ENCODE data around the gene COPZ2. TPM values are rescaled to one million over a fixed set of nuclear protein-coding genes. Genes with fewer than 3 reads are reported as not detected.

COPZ2 gene
- total RNA-seq, 4 donors from 2014 or later = 58.1 to 73.9 (median 64.1) TPM

DNA sequence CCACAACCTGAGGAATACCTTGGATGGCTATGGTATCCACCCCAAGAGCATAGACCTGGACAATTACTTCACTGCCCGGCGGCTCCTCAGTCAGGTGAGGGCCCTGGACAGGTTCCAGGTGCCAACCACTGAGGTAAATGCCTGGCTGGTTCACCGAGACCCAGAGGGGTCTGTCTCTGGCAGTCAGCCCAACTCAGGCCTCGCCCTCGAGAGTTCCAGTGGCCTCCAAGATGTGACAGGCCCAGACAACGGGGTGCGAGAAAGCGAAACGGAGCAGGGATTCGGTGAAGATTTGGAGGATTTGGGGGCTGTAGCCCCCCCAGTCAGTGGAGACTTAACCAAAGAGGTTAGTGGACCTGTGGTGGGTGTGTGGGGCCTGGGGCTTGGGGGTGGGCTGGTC, 13.7 kb upstream of the COPZ2 start:
- WGBS = 81% methylated on average over 8 of the region's 10 CpGs
- Histone ChIP-seq H3K4me3 (peak overlapping the region; percentile 71 to 85 (median 84)), H3K27ac (replicated peaks in 1 of 4) (peak overlapping the region; percentile 97 to 98 (median 98)), H3K9me3 (no peaks in the 10 kb centered on the region), H3K36me3 (peaks cover 7 to 37% (median 19%) of the 10 kb centered on the region in 4 donors), H3K27me3 (no peaks in the 10 kb centered on the region), H3K4me1 (peaks cover 75 to 83% (median 82%) of the 10 kb centered on the region in 4 donors)
- intact Hi-C loops (cut with DNase I) = no loop called here
- TF ChIP-seq EP300 (IDR thresholded peaks at IDR 0.05) = no peak
- no peak for TF ChIP-seq CTCF (IDR thresholded peaks at IDR 0.05)
- TF ChIP-seq POLR2AphosphoS5 (IDR thresholded peaks at IDR 0.05) = no peak
- no peak for TF ChIP-seq POLR2A (IDR thresholded peaks at IDR 0.05; ENCODE audit: low read depth)
- DNase-seq (ENCODE audit: extremely low spot score) = no peak

DNA sequence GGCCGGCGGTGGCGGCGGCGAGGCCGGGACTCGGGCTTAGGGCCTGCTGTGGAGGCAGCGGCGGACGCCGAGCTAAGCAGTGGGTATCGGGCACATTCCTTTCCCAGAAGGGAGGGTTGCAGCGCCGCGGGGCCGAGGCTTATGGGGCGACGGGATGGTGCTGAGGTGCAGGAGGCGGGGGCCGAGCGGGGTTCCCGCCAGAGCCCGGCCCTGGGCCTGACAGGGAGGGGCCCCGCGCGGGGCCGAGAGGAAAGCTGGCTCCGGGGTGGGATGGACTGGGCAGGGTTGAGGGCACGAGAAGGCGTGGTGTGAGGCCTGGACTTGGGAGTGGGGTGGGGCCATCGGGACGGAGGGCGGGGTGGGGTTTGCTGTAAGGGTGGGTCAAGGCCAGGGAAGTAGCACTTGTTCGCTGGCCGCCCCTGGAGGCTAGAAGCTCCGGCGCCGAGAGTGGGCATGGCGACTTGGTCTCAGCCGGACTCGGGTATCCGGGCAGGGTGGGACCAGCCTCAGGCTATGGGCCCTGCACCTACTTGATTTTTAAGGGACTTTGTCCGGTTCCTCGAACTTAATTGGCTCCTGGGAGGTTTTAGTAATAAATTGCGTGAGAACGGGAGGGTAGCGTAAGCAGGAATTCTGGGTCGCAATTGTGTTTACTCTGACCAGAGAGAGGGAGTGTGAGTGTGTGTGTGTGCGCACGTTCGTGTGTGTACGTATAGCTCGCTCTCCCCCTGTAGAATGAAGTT, 11.0 kb upstream of the COPZ2 start:
- H3K4me3 ChIP-seq = peak overlapping the region; percentile 71 to 85 (median 84)
- no peak for TF ChIP-seq CTCF (IDR thresholded peaks at IDR 0.05)
- TF ChIP-seq POLR2A (IDR thresholded peaks at IDR 0.05; ENCODE audit: low read depth) = peak; percentile 83
- peak; percentile 63 to 98 for TF ChIP-seq POLR2AphosphoS5 (IDR thresholded peaks at IDR 0.05)
- peaks cover 48 to 67% (median 64%) of the 10 kb centered on the region in 4 donors for H3K4me1 ChIP-seq
- DNase-seq (ENCODE audit: extremely low spot score) = peak; percentile 98
- intact Hi-C loops (cut with DNase I) = no loop called here
- H3K27me3 ChIP-seq = no peaks in the 10 kb centered on the region
- peaks cover 0 to 17% (median 7%) of the 10 kb centered on the region in 4 donors for H3K36me3 ChIP-seq
- H3K9me3 ChIP-seq = no peaks in the 10 kb centered on the region
- WGBS = under 1% methylated on average over 25 of the region's 53 CpGs
- peak overlapping the region; percentile 97 to 98 (median 98) for H3K27ac ChIP-seq (replicated peaks in 1 of 4)

- no peaks in the 10 kb centered on the region for H3K27me3 ChIP-seq
- WGBS = 0% methylated on average over 22 of the region's 47 CpGs
- H3K36me3 ChIP-seq = peaks cover 0 to 16% (median 7%) of the 10 kb centered on the region in 4 donors
- peak within 1 kb of the TSS; percentile 71 to 85 (median 84) for H3K4me3 ChIP-seq
- H3K27ac ChIP-seq (replicated peaks in 1 of 4) = peak within 1 kb of the TSS; percentile 97 to 98 (median 98)
- DNase-seq (ENCODE audit: extremely low spot score) = peak; percentile 100
- peaks cover 41 to 60% (median 57%) of the 10 kb centered on the region in 4 donors for H3K4me1 ChIP-seq
- TF ChIP-seq POLR2A (IDR thresholded peaks at IDR 0.05; ENCODE audit: low read depth) (peak; percentile 89), EP300 (IDR thresholded peaks at IDR 0.05) (no peak), POLR2AphosphoS5 (IDR thresholded peaks at IDR 0.05) (peak; percentile 55 to 95), CTCF (IDR thresholded peaks at IDR 0.05) (peak in 1 of 3 experiments; percentile 12)
- intact Hi-C loops (cut with DNase I) = no loop called here
- no peaks in the 10 kb centered on the region for H3K9me3 ChIP-seq
Observed at GRCh38 chr17:48047741-48048383, 10.3 kb upstream of the COPZ2 start, which contains the start of gene NFE2L1. Gene NFE2L1, plus strand, starts transcription at chr17:48048359. Its CDS starts 2,760 bp downstream, at chr17:48051119.

GRCh38 chr17:48047113-48047740, 9.6 kb upstream of the COPZ2 start:
- no peak for TF ChIP-seq EP300 (IDR thresholded peaks at IDR 0.05)
- H3K4me1 ChIP-seq = peaks cover 35 to 54% (median 51%) of the 10 kb centered on the region in 4 donors
- no peak for DNase-seq (ENCODE audit: extremely low spot score)
- WGBS = 10% methylated on average over 21 of the region's 26 CpGs
- no peaks in the 10 kb centered on the region for H3K27me3 ChIP-seq
- peak overlapping the region; percentile 97 to 98 (median 98) for H3K27ac ChIP-seq (replicated peaks in 1 of 4)
- H3K9me3 ChIP-seq = no peaks in the 10 kb centered on the region
- H3K36me3 ChIP-seq = peaks cover 0 to 11% (median 7%) of the 10 kb centered on the region in 4 donors
- peak overlapping the region; percentile 71 to 85 (median 84) for H3K4me3 ChIP-seq
- intact Hi-C loops (cut with DNase I) = no loop called here

GRCh38 chr17:48046296-48046695, 8.7 kb upstream of the COPZ2 start:
- no peaks in the 10 kb centered on the region for H3K9me3 ChIP-seq
- no peak overlapping the region for H3K27ac ChIP-seq (replicated peaks in 1 of 4)
- H3K27me3 ChIP-seq = no peaks in the 10 kb centered on the region
- no peak for TF ChIP-seq POLR2A (IDR thresholded peaks at IDR 0.05; ENCODE audit: low read depth)
- no peak for TF ChIP-seq POLR2AphosphoS5 (IDR thresholded peaks at IDR 0.05)
- TF ChIP-seq CTCF (IDR thresholded peaks at IDR 0.05) = no peak
- no peak for TF ChIP-seq EP300 (IDR thresholded peaks at IDR 0.05)
- no peak for DNase-seq (ENCODE audit: extremely low spot score)
- no peak overlapping the region for H3K4me3 ChIP-seq
- peaks cover 0 to 7% (median 4%) of the 10 kb centered on the region in 4 donors for H3K36me3 ChIP-seq
- H3K4me1 ChIP-seq = peaks cover 25 to 44% (median 41%) of the 10 kb centered on the region in 4 donors
- WGBS = 90% methylated on average over 7 of the region's 7 CpGs
- intact Hi-C loops (cut with DNase I) = no loop called here
